ENCODE measurements around the gene DRC1. TPM values are rescaled to one million over a fixed set of nuclear protein-coding genes. Genes with fewer than 3 reads are reported as not detected.

DRC1 gene
- total RNA-seq, 1 experiment from 2014 or later: 0.18 TPM

DNA sequence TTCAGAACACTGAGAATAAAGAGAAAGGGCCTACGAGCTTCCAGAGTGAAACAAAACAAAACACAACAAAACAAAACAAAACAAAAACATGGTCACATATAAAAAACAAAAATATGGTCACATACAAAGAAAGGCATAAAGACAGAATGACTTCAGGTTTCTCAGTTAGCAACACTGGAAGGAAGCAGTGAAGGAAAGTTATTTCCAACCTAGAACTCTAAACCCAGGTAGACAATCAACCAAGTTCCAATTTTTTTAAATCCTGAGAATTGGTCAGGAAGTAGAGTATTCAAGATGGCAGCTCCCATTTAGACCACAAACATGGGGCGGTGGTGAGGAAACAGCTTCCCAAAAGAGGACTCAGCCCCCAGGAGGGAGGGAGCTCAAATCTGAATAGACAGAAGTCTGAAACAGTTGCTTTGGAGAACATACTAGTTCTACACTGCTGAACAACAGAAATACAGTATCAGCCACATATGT, 9.1 kb downstream of the DRC1 start:
- no peaks in the 10 kb centered on the region for H3K36me3 ChIP-seq (ENCODE audit: control insufficient read depth, insufficient read depth, low read length)
- no TSS peak for BruUV-seq (replicated peaks)
- CTCF ChIA-PET: no interaction called here
- H3K4me3 ChIP-seq (ENCODE audit: low read depth in 2 of 2, low read length in 2 of 2): no peak overlapping the region
- in situ Hi-C loops (cut with HindIII; ENCODE audit: low pct_unique_long_range_greater_than_20kb, low sequenced_read_pairs): no loop called here
- no peak for DNase-seq (ENCODE audit: low read depth, low spot score)
- ATAC-seq: no peak
- no peak overlapping the region for H3K27ac ChIP-seq (ENCODE audit: low read length)
- TF ChIP-seq TCF7L2 (IDR thresholded peaks at IDR 0.05; ENCODE audit: low read depth, low read length) (no peak), SIN3A (IDR thresholded peaks at IDR 0.05; ENCODE audit: borderline replicate concordance, insufficient read depth, low read depth, low read length) (no peak), REST (IDR thresholded peaks at IDR 0.05; ENCODE audit: insufficient read depth in 1 of 2, low read depth in 2 of 2, low read length in 1 of 2) (no peak), POLR2AphosphoS5 (IDR thresholded peaks at IDR 0.05; ENCODE audit: low read depth, low read length) (no peak)
- TF ChIP-seq, protein P1, sequence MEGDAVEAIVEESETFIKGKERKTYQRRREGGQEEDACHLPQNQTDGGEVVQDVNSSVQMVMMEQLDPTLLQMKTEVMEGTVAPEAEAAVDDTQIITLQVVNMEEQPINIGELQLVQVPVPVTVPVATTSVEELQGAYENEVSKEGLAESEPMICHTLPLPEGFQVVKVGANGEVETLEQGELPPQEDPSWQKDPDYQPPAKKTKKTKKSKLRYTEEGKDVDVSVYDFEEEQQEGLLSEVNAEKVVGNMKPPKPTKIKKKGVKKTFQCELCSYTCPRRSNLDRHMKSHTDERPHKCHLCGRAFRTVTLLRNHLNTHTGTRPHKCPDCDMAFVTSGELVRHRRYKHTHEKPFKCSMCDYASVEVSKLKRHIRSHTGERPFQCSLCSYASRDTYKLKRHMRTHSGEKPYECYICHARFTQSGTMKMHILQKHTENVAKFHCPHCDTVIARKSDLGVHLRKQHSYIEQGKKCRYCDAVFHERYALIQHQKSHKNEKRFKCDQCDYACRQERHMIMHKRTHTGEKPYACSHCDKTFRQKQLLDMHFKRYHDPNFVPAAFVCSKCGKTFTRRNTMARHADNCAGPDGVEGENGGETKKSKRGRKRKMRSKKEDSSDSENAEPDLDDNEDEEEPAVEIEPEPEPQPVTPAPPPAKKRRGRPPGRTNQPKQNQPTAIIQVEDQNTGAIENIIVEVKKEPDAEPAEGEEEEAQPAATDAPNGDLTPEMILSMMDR (IDR thresholded peaks at IDR 0.05): no peak
- H3K9me3 ChIP-seq (ENCODE audit: control insufficient read depth, insufficient read depth, low read depth, low read length): no peaks in the 10 kb centered on the region
- POLR2A ChIA-PET: interaction anchor here (0.7 kb wide), 1 partner anchor 13 kb away, joined by 3 read pairs; no protein-coding TSS in a partner anchor
- 0 out of 2 replicates have a peak, but pooled peaks cover 2% of the 10 kb centered on the region for H3K4me1 ChIP-seq (ENCODE audit: control insufficient read depth, insufficient read depth, low read length)
- intact Hi-C loops (cut with micrococcal nuclease; ENCODE audit: unreplicated experiment): no loop called here
- no peaks in the 10 kb centered on the region for H3K27me3 ChIP-seq (ENCODE audit: control insufficient read depth, insufficient read depth, low read length)

DNA sequence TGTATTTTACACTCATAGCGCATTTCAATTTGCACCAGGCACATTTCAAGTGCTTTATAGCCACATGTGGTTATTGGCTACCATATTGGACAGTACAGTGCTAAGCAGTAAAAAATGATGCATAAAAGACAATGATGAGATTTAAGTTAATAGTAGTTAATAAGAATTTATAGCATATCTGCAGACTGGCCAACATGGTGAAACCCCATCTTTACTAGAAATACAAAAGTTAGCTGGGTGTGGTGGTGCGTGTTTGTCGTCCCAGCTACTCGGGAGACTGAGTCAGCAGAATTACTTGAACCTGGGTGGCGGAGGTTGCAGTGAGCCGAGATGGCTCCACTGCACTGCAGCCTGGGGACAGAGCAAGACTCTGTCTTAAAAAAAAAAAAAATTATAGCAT, 9.7 kb downstream of the DRC1 start:
- no peak for ATAC-seq
- POLR2A ChIA-PET: interaction anchor here (0.7 kb wide), 3 partner anchors 9 to 393 kb away, joined by 3 to 5 read pairs (median 3); no protein-coding TSS in a partner anchor
- Histone ChIP-seq H3K27me3 (ENCODE audit: control insufficient read depth, insufficient read depth, low read length) (no peaks in the 10 kb centered on the region), H3K4me3 (ENCODE audit: low read depth in 2 of 2, low read length in 2 of 2) (no peak overlapping the region), H3K4me1 (ENCODE audit: control insufficient read depth, insufficient read depth, low read length) (0 out of 2 replicates have a peak, but pooled peaks cover 2% of the 10 kb centered on the region), H3K27ac (ENCODE audit: low read length) (peak overlapping the region; percentile 77; the same call in 1 of the 2 replicates), H3K36me3 (ENCODE audit: control insufficient read depth, insufficient read depth, low read length) (no peaks in the 10 kb centered on the region), H3K9me3 (ENCODE audit: control insufficient read depth, insufficient read depth, low read depth, low read length) (no peaks in the 10 kb centered on the region)
- intact Hi-C loops (cut with micrococcal nuclease; ENCODE audit: unreplicated experiment) (no loop called here), in situ Hi-C loops (cut with HindIII; ENCODE audit: low pct_unique_long_range_greater_than_20kb, low sequenced_read_pairs) (no loop called here)
- TF ChIP-seq SIN3A (IDR thresholded peaks at IDR 0.05; ENCODE audit: borderline replicate concordance, insufficient read depth, low read depth, low read length) (no peak), REST (IDR thresholded peaks at IDR 0.05; ENCODE audit: insufficient read depth in 1 of 2, low read depth in 2 of 2, low read length in 1 of 2) (no peak), POLR2AphosphoS5 (IDR thresholded peaks at IDR 0.05; ENCODE audit: low read depth, low read length) (no peak), TCF7L2 (IDR thresholded peaks at IDR 0.05; ENCODE audit: low read depth, low read length) (no peak)
- TF ChIP-seq, protein P1 (IDR thresholded peaks at IDR 0.05): no peak
- no TSS peak for BruUV-seq (replicated peaks)
- DNase-seq (ENCODE audit: low read depth, low spot score): no peak
- CTCF ChIA-PET: no interaction called here
